C4-2B (cell line): ENCODE results near the gene CA14.
"Not testable (repeated sequence)": the region's sequence is repeated elsewhere in the genome, so short reads cannot be mapped to it uniquely, and the experiment has no call there.

Experiments used
- CTCF ChIP-seq: fragments of 450-650 bp; conservative IDR thresholded peaks from 2 replicates; pipeline ENCODE4 v1.5.1; 2017; ENCODE audit warnings: mild to moderate bottlenecking
- ZFX ChIP-seq: fragments of 450-650 bp; IDR thresholded peaks from 2 replicates; pipeline ENCODE4 v1.6.1; 2017

GRCh38 chr1:150215855-150216254, 41.7 kb upstream of the CA14 start:
- not testable (repeated sequence) for TF ChIP-seq CTCF, ZFX
